Ammon's horn (tissue), 1 donor: ENCODE results near the gene SV2C.
"Not testable (repeated sequence)": the region's sequence is repeated elsewhere in the genome, so short reads cannot be mapped to it uniquely, and the experiment has no call there.

Source experiments
- DNase-seq: peaks from one replicate; pipeline ENCODE4 v3.0.0-alpha.2; 2016; ENCODE audit warnings: low spot score

The SV2C gene

GRCh38 chr5:76341651-76342334 lies 258.6 kb downstream of the SV2C start:
- peak; percentile 24 for DNase-seq

- no peak for DNase-seq
These were observed 259.3 kb downstream of the SV2C start for GRCh38 chr5:76342474-76342873.

- no peak for DNase-seq
These were observed 262.4 kb downstream of the SV2C start for GRCh38 chr5:76345582-76345981.

GRCh38 chr5:76351176-76351575 lies 268.0 kb downstream of the SV2C start:
- no peak for DNase-seq

GRCh38 chr5:76351577-76351976 lies 268.4 kb downstream of the SV2C start:
- no peak for DNase-seq

GRCh38 chr5:76356887-76357286 lies 273.7 kb downstream of the SV2C start:
- no peak for DNase-seq

- no peak for DNase-seq
These were observed 280.4 kb downstream of the SV2C start for GRCh38 chr5:76363352-76364225.

- DNase-seq = no peak
These were observed 281.0 kb downstream of the SV2C start for GRCh38 chr5:76364226-76364589.

GRCh38 chr5:76365561-76365960 lies 282.4 kb downstream of the SV2C start:
- no peak for DNase-seq

- DNase-seq = no peak
These were observed 283.4 kb downstream of the SV2C start for GRCh38 chr5:76366596-76366995.

- no peak for DNase-seq
These were observed 284.6 kb downstream of the SV2C start for GRCh38 chr5:76367623-76368371.

GRCh38 chr5:76368941-76369340 lies 285.8 kb downstream of the SV2C start:
- no peak for DNase-seq

- not testable (repeated sequence) for DNase-seq
These were observed 286.5 kb downstream of the SV2C start for GRCh38 chr5:76369668-76370067.

GRCh38 chr5:76371960-76372322 lies 288.8 kb downstream of the SV2C start:
- DNase-seq = no peak

GRCh38 chr5:76372323-76373054 lies 289.3 kb downstream of the SV2C start:
- DNase-seq = peak; percentile 25

- DNase-seq = no peak
These were observed 293.1 kb downstream of the SV2C start for GRCh38 chr5:76376148-76376865.

- no peak for DNase-seq
These were observed 293.7 kb downstream of the SV2C start for GRCh38 chr5:76376866-76377230.

- no peak for DNase-seq
These were observed 295.2 kb downstream of the SV2C start for GRCh38 chr5:76378355-76378754.

GRCh38 chr5:76379316-76379715 lies 296.1 kb downstream of the SV2C start:
- no peak for DNase-seq

GRCh38 chr5:76379855-76380254 lies 296.7 kb downstream of the SV2C start:
- no peak for DNase-seq

- DNase-seq = no peak
These were observed 297.3 kb downstream of the SV2C start for GRCh38 chr5:76380346-76381066.
